ENCODE measurements around the gene CCDC68.

CCDC68 gene

GRCh38 chr18:54918060-54918459, 41.2 kb downstream of the CCDC68 start:
- DNase-seq (ENCODE audit: low spot score): no peak

- no peak for DNase-seq (ENCODE audit: low spot score)
Measured at GRCh38 chr18:54916507-54916906, 42.8 kb downstream of the CCDC68 start.

- DNase-seq (ENCODE audit: low spot score): no peak
Measured at GRCh38 chr18:54914816-54915215, 44.4 kb downstream of the CCDC68 start.

GRCh38 chr18:54911551-54911950, 47.7 kb downstream of the CCDC68 start:
- no peak for DNase-seq (ENCODE audit: low spot score)

- no peak for DNase-seq (ENCODE audit: low spot score)
Measured at GRCh38 chr18:54910161-54910919, 48.9 kb downstream of the CCDC68 start.

GRCh38 chr18:54909538-54909937, 49.7 kb downstream of the CCDC68 start:
- no peak for DNase-seq (ENCODE audit: low spot score)

- DNase-seq (ENCODE audit: low spot score): no peak
Measured at GRCh38 chr18:54906331-54907185, 52.7 kb downstream of the CCDC68 start.

- no peak for DNase-seq (ENCODE audit: low spot score)
Measured at GRCh38 chr18:54905629-54906028, 53.6 kb downstream of the CCDC68 start.

GRCh38 chr18:54904581-54904980, 54.7 kb downstream of the CCDC68 start:
- DNase-seq (ENCODE audit: low spot score): no peak

- DNase-seq (ENCODE audit: low spot score): no peak
Measured at GRCh38 chr18:54900290-54900689, 59.0 kb downstream of the CCDC68 start.

GRCh38 chr18:54899500-54899899, 59.8 kb downstream of the CCDC68 start:
- DNase-seq (ENCODE audit: low spot score): no peak

- DNase-seq (ENCODE audit: low spot score): no peak
Measured at GRCh38 chr18:54888933-54889332, 70.3 kb downstream of the CCDC68 start.

GRCh38 chr18:54888378-54888777, 70.9 kb downstream of the CCDC68 start:
- DNase-seq (ENCODE audit: low spot score): no peak

GRCh38 chr18:54883816-54884604, 75.3 kb downstream of the CCDC68 start:
- no peak for DNase-seq (ENCODE audit: low spot score)

GRCh38 chr18:54882318-54882717, 76.9 kb downstream of the CCDC68 start:
- no peak for DNase-seq (ENCODE audit: low spot score)

- no peak for DNase-seq (ENCODE audit: low spot score)
Measured at GRCh38 chr18:54881229-54881768, 78.0 kb downstream of the CCDC68 start.

GRCh38 chr18:54880395-54881105, 78.7 kb downstream of the CCDC68 start:
- DNase-seq (ENCODE audit: low spot score): no peak

GRCh38 chr18:54879691-54880090, 79.6 kb downstream of the CCDC68 start:
- no peak for DNase-seq (ENCODE audit: low spot score)

GRCh38 chr18:54878659-54879358, 80.5 kb downstream of the CCDC68 start:
- DNase-seq (ENCODE audit: low spot score): no peak

GRCh38 chr18:54878159-54878622, 81.1 kb downstream of the CCDC68 start:
- DNase-seq (ENCODE audit: low spot score): no peak

- DNase-seq (ENCODE audit: low spot score): no peak
Measured at GRCh38 chr18:54877076-54877475, 82.2 kb downstream of the CCDC68 start.

Measured in CD4-positive, alpha-beta T cell treated with Interleukin-15 for 4 hours (primary cell).